Caco-2 (cell line): ENCODE results near the gene NKAIN2. TPM values are rescaled to one million over a fixed set of nuclear protein-coding genes. Genes with fewer than 3 reads are reported as not detected.

Experiments used
- BruUV-seq: library from RNA; stranded (reverse); fragments of 400-500 nt; replicated peaks from 2 replicates; lab custom pipeline; 2021; lab: Mats Ljungman, UMichigan
- CTCF ChIA-PET: fragments of 300-600 bp; sonication (Branson Sonifier 250); formaldehyde crosslinking; loops from one replicate; lab custom pipeline; 2022; ENCODE audit warnings: antibody characterized with exemption; lab: Charles Lee
- POLR2A ChIA-PET: fragments of 300-600 bp; sonication (Branson Sonifier 250); formaldehyde crosslinking; loops from one replicate; lab custom pipeline; 2022; ENCODE audit warnings: antibody characterized with exemption; lab: Charles Lee
- DNase-seq, 2 experiments: peaks; one replicate each; pipeline versions ENCODE4 v3.0.0 to v3.0.0-alpha.2; 2020 to 2022
- H3K27me3 ChIP-seq: replicated peaks from 2 replicates; pipeline ENCODE4 v1.6.0; 2011; ENCODE audit warnings: low read length; ENCODE audit not compliant: control insufficient read depth, insufficient read depth
- H3K36me3 ChIP-seq: 2 replicates; pipeline ENCODE4 v1.5.1; 2011; ENCODE audit warnings: low read length; ENCODE audit not compliant: control insufficient read depth, insufficient read depth
- H3K4me1 ChIP-seq: fragments of 250-450 bp; sonication (Bioruptor Pico); 2 replicates; pipeline ENCODE4 v1.5.1; 2020; ENCODE audit warnings: mild to moderate bottlenecking
- H3K4me3 ChIP-seq: 2 replicates; pipeline ENCODE4 v1.5.1; 2011; ENCODE audit warnings: low read depth, mild to moderate bottlenecking, control low read depth, low read length
- H3K9me3 ChIP-seq: fragments of 250-450 bp; sonication (Bioruptor Pico); 2 replicates; pipeline ENCODE4 v1.5.1; 2020; ENCODE audit warnings: mild to moderate bottlenecking, moderate library complexity
- H3K27ac Mint-ChIP-seq: one replicate; pipeline ENCODE4 v1.8.0; 2022; ENCODE audit warnings: mixed read lengths; ENCODE audit not compliant: unreplicated experiment
- H3K27me3 Mint-ChIP-seq: one replicate; pipeline ENCODE4 v1.8.0; 2022; ENCODE audit warnings: mixed read lengths; ENCODE audit not compliant: insufficient read depth, unreplicated experiment
- H3K36me3 Mint-ChIP-seq: one replicate; pipeline ENCODE4 v1.8.0; 2022; ENCODE audit warnings: mild to moderate bottlenecking, mixed read lengths; ENCODE audit not compliant: insufficient read depth, unreplicated experiment
- H3K4me1 Mint-ChIP-seq: one replicate; pipeline ENCODE4 v1.8.0; 2022; ENCODE audit warnings: low read depth, mixed read lengths; ENCODE audit not compliant: unreplicated experiment
- H3K4me3 Mint-ChIP-seq: one replicate; pipeline ENCODE4 v1.8.0; 2022; ENCODE audit warnings: mild to moderate bottlenecking, moderate library complexity, mixed read lengths; ENCODE audit not compliant: unreplicated experiment
- H3K9me3 Mint-ChIP-seq: one replicate; pipeline ENCODE4 v1.8.0; 2022; ENCODE audit warnings: mixed read lengths; ENCODE audit not compliant: unreplicated experiment
- intact Hi-C: fragments of 100-400 bp; cut with micrococcal nuclease; formaldehyde crosslinking; loops from one replicate; pipeline ENCODE4 v1.10.0; 2022; ENCODE audit not compliant: unreplicated experiment
- total RNA-seq: library from RNA; stranded (reverse); gene quantifications from 2 replicates; pipeline ENCODE4 v1.2.3, GENCODE V29; 2022
- TF ChIP-seq, protein P1 (sequence below), 2 experiments: fragments of 200-600 bp in 1 of 2; IDR thresholded peaks; 1 replicate in 1 of 2; 2 replicates in 1 of 2; pipeline versions ENCODE4 v1.5.1 to v1.8.0; 2011 to 2022; ENCODE audit warnings: antibody characterized with exemption in 1 of 2, control low read depth in 1 of 2, inconsistent platforms in 1 of 2, low read depth in 1 of 2, low read length in 1 of 2, mild to moderate bottlenecking in 1 of 2, moderate library complexity in 1 of 2; ENCODE audit not compliant: insufficient read depth in 1 of 2, severe bottlenecking in 1 of 2, unreplicated experiment in 1 of 2

The NKAIN2 gene
- total RNA-seq, 1 experiment from 2014 or later, result not detected

DNA sequence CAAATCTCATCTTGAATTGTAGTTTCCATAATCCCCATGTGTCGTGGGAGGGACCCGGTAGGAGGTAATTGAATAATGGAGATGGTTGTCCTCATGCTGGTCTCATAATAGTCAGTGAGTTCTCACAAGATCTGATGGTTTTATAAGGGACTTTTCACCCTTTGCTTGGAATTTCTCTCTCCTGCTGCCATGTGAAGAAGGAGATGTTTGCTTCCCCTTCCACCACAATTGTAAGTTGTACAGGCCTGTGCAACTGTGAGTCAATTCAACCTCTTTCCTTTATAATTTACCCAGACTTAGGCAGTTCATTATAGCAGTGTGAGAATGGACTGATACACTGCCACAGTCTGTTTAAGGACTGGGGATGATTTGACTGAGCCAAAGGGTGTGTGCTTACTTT lies 44.7 kb downstream of the NKAIN2 start:
- no peak for DNase-seq
- H3K4me3 Mint-ChIP-seq, result no peak overlapping the region
- no TSS peak for BruUV-seq

DNA sequence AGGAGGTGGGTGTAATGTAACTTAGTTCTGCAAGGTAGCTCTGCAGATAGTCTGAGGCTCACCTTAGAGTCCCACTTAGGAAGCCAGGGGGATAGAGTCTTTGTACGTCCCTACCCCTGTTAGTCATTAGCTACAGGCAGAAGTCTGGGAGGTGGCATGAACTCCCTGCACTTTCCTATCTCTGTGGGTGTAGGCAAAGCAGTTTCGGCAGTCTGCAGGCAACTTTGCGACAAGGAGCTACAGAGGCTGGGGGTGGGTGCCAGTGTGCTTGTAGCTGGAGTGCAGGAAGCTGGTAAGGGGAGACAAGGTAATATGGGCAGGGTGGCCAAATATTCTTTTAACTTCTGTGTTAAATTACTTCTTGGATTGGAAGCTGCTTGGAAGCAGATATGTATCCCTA lies 45.7 kb downstream of the NKAIN2 start:
- Mint-ChIP-seq H3K4me1 (no peaks in the 10 kb centered on the region), H3K9me3 (no peaks in the 10 kb centered on the region), H3K4me3 (no peak overlapping the region), H3K36me3 (no peaks in the 10 kb centered on the region), H3K27me3 (no peaks in the 10 kb centered on the region), H3K27ac (no peak overlapping the region)
- intact Hi-C loops, result no loop called here
- H3K4me3 ChIP-seq, result no peak overlapping the region
- ChIA-PET POLR2A (no interaction called here), CTCF (no interaction called here)
- DNase-seq, result no peak
- TF ChIP-seq, protein P1, sequence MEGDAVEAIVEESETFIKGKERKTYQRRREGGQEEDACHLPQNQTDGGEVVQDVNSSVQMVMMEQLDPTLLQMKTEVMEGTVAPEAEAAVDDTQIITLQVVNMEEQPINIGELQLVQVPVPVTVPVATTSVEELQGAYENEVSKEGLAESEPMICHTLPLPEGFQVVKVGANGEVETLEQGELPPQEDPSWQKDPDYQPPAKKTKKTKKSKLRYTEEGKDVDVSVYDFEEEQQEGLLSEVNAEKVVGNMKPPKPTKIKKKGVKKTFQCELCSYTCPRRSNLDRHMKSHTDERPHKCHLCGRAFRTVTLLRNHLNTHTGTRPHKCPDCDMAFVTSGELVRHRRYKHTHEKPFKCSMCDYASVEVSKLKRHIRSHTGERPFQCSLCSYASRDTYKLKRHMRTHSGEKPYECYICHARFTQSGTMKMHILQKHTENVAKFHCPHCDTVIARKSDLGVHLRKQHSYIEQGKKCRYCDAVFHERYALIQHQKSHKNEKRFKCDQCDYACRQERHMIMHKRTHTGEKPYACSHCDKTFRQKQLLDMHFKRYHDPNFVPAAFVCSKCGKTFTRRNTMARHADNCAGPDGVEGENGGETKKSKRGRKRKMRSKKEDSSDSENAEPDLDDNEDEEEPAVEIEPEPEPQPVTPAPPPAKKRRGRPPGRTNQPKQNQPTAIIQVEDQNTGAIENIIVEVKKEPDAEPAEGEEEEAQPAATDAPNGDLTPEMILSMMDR (IDR thresholded peaks at IDR 0.05; ENCODE audit: insufficient read depth in 1 of 2, low read depth in 1 of 2, low read length in 1 of 2, severe bottlenecking in 1 of 2, unreplicated experiment in 1 of 2), result no peak
- H3K4me1 ChIP-seq, result no peaks in the 10 kb centered on the region
- BruUV-seq, result no TSS peak
- no peaks in the 10 kb centered on the region for H3K9me3 ChIP-seq
- no peaks in the 10 kb centered on the region for H3K27me3 ChIP-seq
- no peaks in the 10 kb centered on the region for H3K36me3 ChIP-seq

More for the DNA sequence above, 44.7 kb downstream of the NKAIN2 start:
- Histone ChIP-seq H3K4me1 (no peaks in the 10 kb centered on the region), H3K4me3 (no peak overlapping the region), H3K9me3 (no peaks in the 10 kb centered on the region), H3K36me3 (no peaks in the 10 kb centered on the region), H3K27me3 (no peaks in the 10 kb centered on the region)
- Mint-ChIP-seq H3K36me3 (no peaks in the 10 kb centered on the region), H3K9me3 (no peaks in the 10 kb centered on the region), H3K4me1 (no peaks in the 10 kb centered on the region), H3K27ac (no peak overlapping the region), H3K27me3 (peaks cover 7% of the 10 kb centered on the region)
- intact Hi-C loops, result loop anchor here (1.0 kb wide), 1 partner anchor 39 kb away; no protein-coding TSS in a partner anchor
- ChIA-PET POLR2A (no interaction called here), CTCF (no interaction called here)
- TF ChIP-seq, protein P1 (IDR thresholded peaks at IDR 0.05; ENCODE audit: insufficient read depth in 1 of 2, low read depth in 1 of 2, low read length in 1 of 2, severe bottlenecking in 1 of 2, unreplicated experiment in 1 of 2), result no peak

DNA sequence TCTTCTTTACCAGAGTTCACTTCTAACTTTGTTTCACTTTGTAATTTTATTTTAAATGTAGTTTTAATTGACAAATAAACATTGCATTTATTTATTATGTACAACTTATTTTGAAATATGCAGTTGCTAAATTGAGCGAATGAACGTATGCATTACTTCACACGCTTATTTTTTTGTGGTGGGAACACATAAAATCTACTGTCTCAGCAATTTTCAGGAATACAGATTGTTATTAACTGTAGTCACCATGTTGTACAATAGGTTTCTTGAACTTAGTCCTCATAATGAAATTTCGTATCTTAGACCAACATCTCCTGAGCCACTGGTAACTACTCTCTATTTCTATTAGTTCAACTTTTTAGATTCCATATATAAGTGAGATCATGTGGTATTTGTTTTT lies 46.9 kb downstream of the NKAIN2 start:
- H3K9me3 Mint-ChIP-seq, result no peaks in the 10 kb centered on the region
- no peaks in the 10 kb centered on the region for H3K9me3 ChIP-seq
- H3K36me3 Mint-ChIP-seq, result no peaks in the 10 kb centered on the region
- ChIA-PET CTCF (no interaction called here), POLR2A (no interaction called here)
- TF ChIP-seq, protein P1 (IDR thresholded peaks at IDR 0.05; ENCODE audit: insufficient read depth in 1 of 2, low read depth in 1 of 2, low read length in 1 of 2, severe bottlenecking in 1 of 2, unreplicated experiment in 1 of 2), result no peak
- no peaks in the 10 kb centered on the region for H3K4me1 ChIP-seq
- H3K4me3 ChIP-seq, result no peak overlapping the region
- no peaks in the 10 kb centered on the region for H3K4me1 Mint-ChIP-seq
- no peak overlapping the region for H3K4me3 Mint-ChIP-seq
- no peaks in the 10 kb centered on the region for H3K27me3 Mint-ChIP-seq
- H3K27ac Mint-ChIP-seq, result no peak overlapping the region
- no peaks in the 10 kb centered on the region for H3K36me3 ChIP-seq
- no peaks in the 10 kb centered on the region for H3K27me3 ChIP-seq
- no peak for DNase-seq
- BruUV-seq, result no TSS peak
- intact Hi-C loops, result no loop called here
